ENCODE results near the gene POLR2J3. TPM values are rescaled to one million over a fixed set of nuclear protein-coding genes. Genes with fewer than 3 reads are reported as not detected.
"Not testable (repeated sequence)": the region's sequence is repeated elsewhere in the genome, so short reads cannot be mapped to it uniquely, and the experiment has no call there.

Gene POLR2J3
- polyA plus RNA-seq, 3 donors, result 24.4 to 133 (median 24.9) TPM

- H3K27me3 Mint-ChIP-seq (ENCODE audit: low read depth in 3 of 3); H3K4me2 ChIP-seq (replicated peaks; ENCODE audit: extremely low read depth, low read length, poor library complexity, severe bottlenecking); H3K27me3 ChIP-seq (ENCODE audit: control insufficient read depth in 2 of 2, insufficient read depth in 2 of 2, low read length in 2 of 2); H3K9me3 Mint-ChIP-seq; H3K9me3 ChIP-seq (replicated peaks in 1 of 2; ENCODE audit: control insufficient read depth in 1 of 2, insufficient read depth in 1 of 2, low read length in 2 of 2); H3K79me2 ChIP-seq (ENCODE audit: insufficient read depth, low read length); H4K20me1 ChIP-seq (ENCODE audit: insufficient read depth, low read length); H2AFZ ChIP-seq (ENCODE audit: insufficient read depth, low read depth, low read length, poor library complexity, severe bottlenecking); H3K9ac ChIP-seq (ENCODE audit: insufficient read depth, low read length, poor library complexity, severe bottlenecking); DNase-seq; H3K4me3 Mint-ChIP-seq; H3K4me3 ChIP-seq (replicated peaks in 1 of 3; ENCODE audit: low read depth in 2 of 3, low read length in 3 of 3); H3K27ac ChIP-seq (ENCODE audit: low read depth in 1 of 2, low read length in 2 of 2); H3K4me1 Mint-ChIP-seq; H3K27ac Mint-ChIP-seq; H3K36me3 Mint-ChIP-seq; H3K36me3 ChIP-seq (replicated peaks in 1 of 2; ENCODE audit: control insufficient read depth in 1 of 2, insufficient read depth in 2 of 2, low read length in 2 of 2); intact Hi-C loops (cut with micrococcal nuclease): not testable (repeated sequence)
- H3K4me1 ChIP-seq (ENCODE audit: control insufficient read depth in 1 of 2, insufficient read depth in 2 of 2, low read length in 2 of 2), result peaks cover 9 to 11% of the 10 kb centered on the region in 2 donors
- WGBS (ENCODE audit: insufficient coverage), result no CpG with 5 or more reads among the region's 10 CpGs
Measured at GRCh38 chr7:102615930-102616329, 43.5 kb upstream of the POLR2J3 start.

GRCh38 chr7:102614873-102615272 is 42.5 kb upstream of the POLR2J3 start:
- H3K9me3 ChIP-seq (replicated peaks in 1 of 2; ENCODE audit: control insufficient read depth in 1 of 2, insufficient read depth in 1 of 2, low read length in 2 of 2); H3K27ac ChIP-seq (ENCODE audit: low read depth in 1 of 2, low read length in 2 of 2); H3K9me3 Mint-ChIP-seq; intact Hi-C loops (cut with micrococcal nuclease); H3K27me3 Mint-ChIP-seq (ENCODE audit: low read depth in 3 of 3); H3K27me3 ChIP-seq (ENCODE audit: control insufficient read depth in 2 of 2, insufficient read depth in 2 of 2, low read length in 2 of 2); H3K4me3 Mint-ChIP-seq; H3K79me2 ChIP-seq (ENCODE audit: insufficient read depth, low read length); H3K36me3 Mint-ChIP-seq; H3K9ac ChIP-seq (ENCODE audit: insufficient read depth, low read length, poor library complexity, severe bottlenecking); H3K4me2 ChIP-seq (replicated peaks; ENCODE audit: extremely low read depth, low read length, poor library complexity, severe bottlenecking); H3K36me3 ChIP-seq (replicated peaks in 1 of 2; ENCODE audit: control insufficient read depth in 1 of 2, insufficient read depth in 2 of 2, low read length in 2 of 2); H3K4me1 Mint-ChIP-seq; DNase-seq; H3K27ac Mint-ChIP-seq; H2AFZ ChIP-seq (ENCODE audit: insufficient read depth, low read depth, low read length, poor library complexity, severe bottlenecking); H3K4me3 ChIP-seq (replicated peaks in 1 of 3; ENCODE audit: low read depth in 2 of 3, low read length in 3 of 3); H4K20me1 ChIP-seq (ENCODE audit: insufficient read depth, low read length): not testable (repeated sequence)
- no CpG with 5 or more reads among the region's 3 CpGs for WGBS (ENCODE audit: insufficient coverage)
- peaks cover 9 to 11% of the 10 kb centered on the region in 2 donors for H3K4me1 ChIP-seq (ENCODE audit: control insufficient read depth in 1 of 2, insufficient read depth in 2 of 2, low read length in 2 of 2)

- H3K79me2 ChIP-seq (ENCODE audit: insufficient read depth, low read length); H3K36me3 ChIP-seq (replicated peaks in 1 of 2; ENCODE audit: control insufficient read depth in 1 of 2, insufficient read depth in 2 of 2, low read length in 2 of 2); H3K27me3 Mint-ChIP-seq (ENCODE audit: low read depth in 3 of 3); intact Hi-C loops (cut with micrococcal nuclease); DNase-seq; H3K27me3 ChIP-seq (ENCODE audit: control insufficient read depth in 2 of 2, insufficient read depth in 2 of 2, low read length in 2 of 2); H4K20me1 ChIP-seq (ENCODE audit: insufficient read depth, low read length); H3K9me3 ChIP-seq (replicated peaks in 1 of 2; ENCODE audit: control insufficient read depth in 1 of 2, insufficient read depth in 1 of 2, low read length in 2 of 2); H3K4me3 Mint-ChIP-seq; H3K4me3 ChIP-seq (replicated peaks in 1 of 3; ENCODE audit: low read depth in 2 of 3, low read length in 3 of 3); H3K4me2 ChIP-seq (replicated peaks; ENCODE audit: extremely low read depth, low read length, poor library complexity, severe bottlenecking); H3K9me3 Mint-ChIP-seq; H2AFZ ChIP-seq (ENCODE audit: insufficient read depth, low read depth, low read length, poor library complexity, severe bottlenecking); H3K27ac ChIP-seq (ENCODE audit: low read depth in 1 of 2, low read length in 2 of 2); H3K9ac ChIP-seq (ENCODE audit: insufficient read depth, low read length, poor library complexity, severe bottlenecking); H3K36me3 Mint-ChIP-seq; H3K4me1 Mint-ChIP-seq; H3K27ac Mint-ChIP-seq: not testable (repeated sequence)
- WGBS (ENCODE audit: insufficient coverage), result no CpG with 5 or more reads among the region's 4 CpGs
- peaks cover 9 to 11% of the 10 kb centered on the region in 2 donors for H3K4me1 ChIP-seq (ENCODE audit: control insufficient read depth in 1 of 2, insufficient read depth in 2 of 2, low read length in 2 of 2)
Measured at GRCh38 chr7:102614346-102614697, 41.9 kb upstream of the POLR2J3 start.

- H3K79me2 ChIP-seq (ENCODE audit: insufficient read depth, low read length); H3K27ac Mint-ChIP-seq; H3K27me3 ChIP-seq (ENCODE audit: control insufficient read depth in 2 of 2, insufficient read depth in 2 of 2, low read length in 2 of 2); H3K36me3 ChIP-seq (replicated peaks in 1 of 2; ENCODE audit: control insufficient read depth in 1 of 2, insufficient read depth in 2 of 2, low read length in 2 of 2); H3K27me3 Mint-ChIP-seq (ENCODE audit: low read depth in 3 of 3); H3K4me3 ChIP-seq (replicated peaks in 1 of 3; ENCODE audit: low read depth in 2 of 3, low read length in 3 of 3); intact Hi-C loops (cut with micrococcal nuclease); H3K4me3 Mint-ChIP-seq; DNase-seq; H2AFZ ChIP-seq (ENCODE audit: insufficient read depth, low read depth, low read length, poor library complexity, severe bottlenecking); H3K4me2 ChIP-seq (replicated peaks; ENCODE audit: extremely low read depth, low read length, poor library complexity, severe bottlenecking); H4K20me1 ChIP-seq (ENCODE audit: insufficient read depth, low read length); H3K4me1 Mint-ChIP-seq; H3K9me3 ChIP-seq (replicated peaks in 1 of 2; ENCODE audit: control insufficient read depth in 1 of 2, insufficient read depth in 1 of 2, low read length in 2 of 2); H3K36me3 Mint-ChIP-seq; H3K9ac ChIP-seq (ENCODE audit: insufficient read depth, low read length, poor library complexity, severe bottlenecking); H3K9me3 Mint-ChIP-seq: not testable (repeated sequence)
- WGBS (ENCODE audit: insufficient coverage), result no CpG with 5 or more reads among the region's 15 CpGs
- peak overlapping the region; percentile 51 to 68 for H3K27ac ChIP-seq (ENCODE audit: low read depth in 1 of 2, low read length in 2 of 2)
- H3K4me1 ChIP-seq (ENCODE audit: control insufficient read depth in 1 of 2, insufficient read depth in 2 of 2, low read length in 2 of 2), result peaks cover 9 to 11% of the 10 kb centered on the region in 2 donors
Measured at GRCh38 chr7:102613575-102614345, 41.4 kb upstream of the POLR2J3 start.

All from CD14-positive monocyte (primary cell).